Subcutaneous abdominal adipose tissue (tissue), 5 donors: ENCODE data around the gene MAPK8IP1.

Experiments
- H3K27ac ChIP-seq: one replicate; pipeline ENCODE4 v1.7.0; 2013; ENCODE audit warnings: low read depth, mild to moderate bottlenecking, inconsistent platforms, low read length, moderate library complexity
- H3K27me3 ChIP-seq, 5 donors: one replicate each; pipeline ENCODE4 v1.7.0; 2013; ENCODE audit warnings: low read length in 5 of 5, inconsistent platforms in 1 of 5; ENCODE audit not compliant: control insufficient read depth in 5 of 5, insufficient read depth in 4 of 5
- H3K36me3 ChIP-seq, 5 donors: one replicate each; pipeline ENCODE4 v1.7.0; 2013; ENCODE audit warnings: low read length in 5 of 5; ENCODE audit not compliant: control insufficient read depth in 5 of 5, insufficient read depth in 5 of 5
- H3K4me1 ChIP-seq, 5 donors: one replicate each; pipeline ENCODE4 v1.7.0; 2013; ENCODE audit warnings: low read length in 5 of 5, mild to moderate bottlenecking in 3 of 5, moderate library complexity in 1 of 5; ENCODE audit not compliant: control insufficient read depth in 5 of 5, insufficient read depth in 5 of 5
- H3K4me3 ChIP-seq, 5 donors: one replicate each; pipeline ENCODE4 v1.7.0; 2013; ENCODE audit warnings: low read length in 5 of 5, low read depth in 1 of 5
- H3K9ac ChIP-seq, 5 donors: one replicate each; pipeline ENCODE4 v1.7.0; 2013; ENCODE audit warnings: low read length in 5 of 5, mild to moderate bottlenecking in 4 of 5, moderate library complexity in 3 of 5
- H3K9me3 ChIP-seq, 5 donors: one replicate each; pipeline ENCODE4 v1.7.0; 2013; ENCODE audit warnings: low read length in 5 of 5; ENCODE audit not compliant: control insufficient read depth in 5 of 5
- donor health status: healthy.
- donor health status: healthy.
- donor health status: healthy.
- donor health status: healthy.
- donor health status: healthy.

MAPK8IP1 gene

DNA sequence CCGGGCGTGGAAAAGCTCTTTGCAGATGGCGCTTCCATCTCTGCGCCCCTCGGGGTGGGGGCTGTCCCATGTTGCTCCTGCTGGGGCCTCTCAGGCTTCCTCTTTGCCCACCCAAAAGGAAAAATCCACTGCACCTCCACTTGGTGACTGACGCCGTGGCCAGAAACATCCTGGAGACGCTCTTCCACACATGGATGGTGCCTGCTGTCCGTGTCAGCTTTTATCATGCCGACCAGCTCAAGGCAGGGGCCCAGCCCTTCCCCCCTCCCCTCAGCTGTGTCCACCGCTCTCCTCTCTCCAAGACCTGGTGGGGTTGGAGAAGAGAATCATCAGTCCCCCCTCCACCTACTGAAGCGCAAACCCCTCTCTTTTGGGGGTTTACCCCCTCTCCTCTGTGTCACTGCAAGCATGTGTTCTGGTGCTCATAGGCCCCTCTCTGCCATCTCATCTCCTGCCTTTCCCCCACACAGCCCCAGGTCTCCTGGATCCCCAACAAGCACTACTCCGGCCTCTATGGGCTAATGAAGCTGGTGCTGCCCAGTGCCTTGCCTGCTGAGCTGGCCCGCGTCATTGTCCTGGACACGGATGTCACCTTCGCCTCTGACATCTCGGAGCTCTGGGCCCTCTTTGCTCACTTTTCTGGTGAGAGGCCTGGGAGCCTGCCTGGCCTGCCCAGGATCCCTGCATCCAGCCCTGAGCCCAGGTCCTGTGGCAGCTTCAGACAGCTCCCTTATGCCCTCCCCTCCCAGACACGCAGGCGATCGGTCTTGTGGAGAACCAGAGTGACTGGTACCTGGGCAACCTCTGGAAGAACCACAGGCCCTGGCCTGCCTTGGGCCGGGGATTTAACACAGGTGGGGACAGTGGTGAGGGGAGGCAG, 38.8 kb downstream of the MAPK8IP1 start:
- Histone ChIP-seq H3K27me3 (peaks cover 18 to 29% (median 24%) of the 10 kb centered on the region in 5 donors), H3K27ac (no peak overlapping the region), H3K9ac (no peak overlapping the region), H3K4me1 (peaks cover 0 to 28% (median 14%) of the 10 kb centered on the region in 5 donors), H3K4me3 (no peak overlapping the region), H3K36me3 (no peaks in the 10 kb centered on the region), H3K9me3 (no peaks in the 10 kb centered on the region)

GRCh38 chr11:45924927-45925326, 39.5 kb downstream of the MAPK8IP1 start:
- no peak overlapping the region for H3K4me3 ChIP-seq
- no peak overlapping the region for H3K9ac ChIP-seq
- H3K4me1 ChIP-seq: peaks cover 0 to 22% (median 13%) of the 10 kb centered on the region in 5 donors
- H3K27me3 ChIP-seq: peaks cover 18 to 29% (median 24%) of the 10 kb centered on the region in 5 donors
- no peaks in the 10 kb centered on the region for H3K36me3 ChIP-seq
- H3K9me3 ChIP-seq: no peaks in the 10 kb centered on the region
- no peak overlapping the region for H3K27ac ChIP-seq

DNA sequence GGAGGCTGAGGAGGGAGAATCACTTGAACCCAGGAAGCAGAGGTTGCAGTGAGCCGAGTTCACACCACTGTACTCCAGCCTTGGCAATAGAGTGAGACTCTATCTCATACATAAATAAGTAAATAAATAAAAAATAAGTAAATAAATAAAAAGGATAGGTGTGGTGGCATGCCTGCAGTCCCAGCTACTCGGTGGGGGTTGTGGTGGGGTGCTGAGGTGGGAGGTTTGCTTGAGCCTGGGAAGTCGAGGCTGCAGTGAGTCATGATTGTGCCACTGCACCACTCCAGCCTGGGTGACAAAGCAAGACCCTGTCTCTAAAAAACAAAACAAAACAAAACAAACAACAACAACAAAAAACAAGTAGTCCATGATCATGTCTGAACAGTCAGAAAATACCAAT, 40.1 kb downstream of the MAPK8IP1 start:
- no peak overlapping the region for H3K27ac ChIP-seq
- no peaks in the 10 kb centered on the region for H3K9me3 ChIP-seq
- H3K4me3 ChIP-seq: no peak overlapping the region
- peaks cover 18 to 29% (median 24%) of the 10 kb centered on the region in 5 donors for H3K27me3 ChIP-seq
- H3K9ac ChIP-seq: no peak overlapping the region
- H3K36me3 ChIP-seq: peaks cover 0 to 4% (median 0%) of the 10 kb centered on the region in 5 donors
- peaks cover 0 to 16% (median 12%) of the 10 kb centered on the region in 5 donors for H3K4me1 ChIP-seq

- Histone ChIP-seq H3K4me1 (peaks cover 0 to 16% (median 12%) of the 10 kb centered on the region in 5 donors), H3K9me3 (no peaks in the 10 kb centered on the region), H3K4me3 (no peak overlapping the region), H3K9ac (no peak overlapping the region), H3K36me3 (peaks cover 0 to 4% (median 0%) of the 10 kb centered on the region in 5 donors), H3K27ac (no peak overlapping the region), H3K27me3 (peaks cover 18 to 29% (median 24%) of the 10 kb centered on the region in 5 donors)
Observed at GRCh38 chr11:45926001-45926401, 40.5 kb downstream of the MAPK8IP1 start.

DNA sequence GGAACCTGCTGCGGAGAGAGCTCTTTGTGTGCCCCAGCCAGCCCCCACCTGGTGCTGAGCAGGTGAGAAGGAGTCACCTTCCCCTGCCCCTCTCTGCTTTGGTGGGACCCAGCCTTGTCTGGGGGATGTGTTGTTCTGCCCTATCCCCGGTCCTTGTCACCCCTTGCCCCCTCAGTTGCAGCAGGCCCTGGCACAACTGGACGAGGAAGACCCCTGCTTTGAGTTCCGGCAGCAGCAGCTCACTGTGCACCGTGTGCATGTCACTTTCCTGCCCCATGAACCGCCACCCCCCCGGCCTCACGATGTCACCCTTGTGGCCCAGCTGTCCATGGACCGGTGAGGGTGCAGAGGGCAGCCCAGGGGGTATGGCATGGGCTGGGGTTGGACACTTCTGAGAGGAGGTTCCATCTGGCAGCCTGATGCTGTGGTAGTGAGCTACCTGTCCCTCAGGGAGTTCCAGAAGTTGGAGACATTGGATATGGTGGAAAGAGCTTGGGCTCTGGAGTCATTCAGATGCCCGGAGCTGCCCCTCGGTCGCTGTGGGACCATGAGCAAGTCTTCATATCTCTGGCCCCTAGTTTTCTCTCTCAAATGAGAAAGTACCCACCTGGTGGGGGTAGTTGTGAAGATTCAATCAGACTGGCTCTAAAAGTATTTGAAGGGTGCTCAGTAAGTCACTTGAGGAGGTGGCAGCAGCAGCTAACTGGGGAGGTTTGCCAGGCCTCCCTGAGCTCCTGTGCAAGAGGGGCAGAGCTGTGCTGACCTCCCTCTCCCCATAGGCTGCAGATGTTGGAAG, 41.3 kb downstream of the MAPK8IP1 start:
- Histone ChIP-seq H3K4me3 (no peak overlapping the region), H3K27ac (no peak overlapping the region), H3K36me3 (peaks cover 0 to 7% (median 4%) of the 10 kb centered on the region in 5 donors), H3K9me3 (no peaks in the 10 kb centered on the region), H3K27me3 (peaks cover 18 to 24% (median 23%) of the 10 kb centered on the region in 5 donors), H3K4me1 (peaks cover 0 to 18% (median 16%) of the 10 kb centered on the region in 5 donors), H3K9ac (no peak overlapping the region)

DNA sequence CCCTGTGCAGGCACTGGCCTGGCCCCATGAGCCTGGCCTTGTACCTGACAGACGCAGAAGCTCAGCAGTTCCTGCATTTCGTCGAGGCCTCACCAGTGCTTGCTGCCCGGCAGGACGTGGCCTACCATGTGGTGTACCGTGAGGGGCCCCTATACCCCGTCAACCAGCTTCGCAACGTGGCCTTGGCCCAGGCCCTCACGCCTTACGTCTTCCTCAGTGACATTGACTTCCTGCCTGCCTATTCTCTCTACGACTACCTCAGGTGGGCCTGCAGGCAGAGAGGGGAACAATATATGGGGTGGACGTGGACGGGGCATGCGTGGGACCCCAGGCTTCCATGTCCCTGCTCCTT, 41.9 kb downstream of the MAPK8IP1 start:
- no peak overlapping the region for H3K4me3 ChIP-seq
- peaks cover 0 to 16% (median 16%) of the 10 kb centered on the region in 5 donors for H3K4me1 ChIP-seq
- H3K9ac ChIP-seq: no peak overlapping the region
- H3K27ac ChIP-seq: no peak overlapping the region
- peaks cover 0 to 12% (median 10%) of the 10 kb centered on the region in 5 donors for H3K36me3 ChIP-seq
- H3K9me3 ChIP-seq: no peaks in the 10 kb centered on the region
- peaks cover 18 to 21% (median 19%) of the 10 kb centered on the region in 5 donors for H3K27me3 ChIP-seq

DNA sequence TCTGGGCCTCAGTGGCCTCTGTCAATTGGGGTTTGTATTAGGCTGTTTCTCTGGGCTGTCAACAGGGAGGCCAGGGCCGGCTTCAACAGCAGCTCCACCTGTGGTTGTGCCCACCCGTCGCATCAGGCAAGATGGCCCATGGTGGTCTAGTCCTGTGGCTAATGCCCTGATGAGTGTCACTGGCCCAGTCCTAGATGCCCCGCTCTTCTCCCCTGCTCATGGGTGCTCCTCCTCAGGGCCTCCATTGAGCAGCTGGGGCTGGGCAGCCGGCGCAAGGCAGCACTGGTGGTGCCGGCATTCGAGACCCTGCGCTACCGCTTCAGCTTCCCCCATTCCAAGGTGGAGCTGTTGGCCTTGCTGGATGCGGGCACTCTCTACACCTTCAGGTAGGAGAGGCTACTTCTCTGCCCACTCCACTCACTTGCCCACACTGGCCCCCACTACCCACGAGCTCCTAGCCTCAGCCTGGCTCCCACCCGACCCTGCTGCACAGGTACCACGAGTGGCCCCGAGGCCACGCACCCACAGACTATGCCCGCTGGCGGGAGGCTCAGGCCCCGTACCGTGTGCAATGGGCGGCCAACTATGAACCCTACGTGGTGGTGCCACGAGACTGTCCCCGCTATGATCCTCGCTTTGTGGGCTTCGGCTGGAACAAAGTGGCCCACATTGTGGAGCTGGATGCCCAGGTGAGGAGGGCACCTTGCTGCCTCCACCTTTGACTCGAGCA, 42.4 kb downstream of the MAPK8IP1 start:
- Histone ChIP-seq H3K27me3 (peaks cover 14 to 21% (median 17%) of the 10 kb centered on the region in 5 donors), H3K4me3 (no peak overlapping the region), H3K36me3 (peaks cover 0 to 13% (median 11%) of the 10 kb centered on the region in 5 donors), H3K9ac (no peak overlapping the region), H3K4me1 (peaks cover 0 to 14% (median 11%) of the 10 kb centered on the region in 5 donors), H3K27ac (no peak overlapping the region), H3K9me3 (no peaks in the 10 kb centered on the region)

DNA sequence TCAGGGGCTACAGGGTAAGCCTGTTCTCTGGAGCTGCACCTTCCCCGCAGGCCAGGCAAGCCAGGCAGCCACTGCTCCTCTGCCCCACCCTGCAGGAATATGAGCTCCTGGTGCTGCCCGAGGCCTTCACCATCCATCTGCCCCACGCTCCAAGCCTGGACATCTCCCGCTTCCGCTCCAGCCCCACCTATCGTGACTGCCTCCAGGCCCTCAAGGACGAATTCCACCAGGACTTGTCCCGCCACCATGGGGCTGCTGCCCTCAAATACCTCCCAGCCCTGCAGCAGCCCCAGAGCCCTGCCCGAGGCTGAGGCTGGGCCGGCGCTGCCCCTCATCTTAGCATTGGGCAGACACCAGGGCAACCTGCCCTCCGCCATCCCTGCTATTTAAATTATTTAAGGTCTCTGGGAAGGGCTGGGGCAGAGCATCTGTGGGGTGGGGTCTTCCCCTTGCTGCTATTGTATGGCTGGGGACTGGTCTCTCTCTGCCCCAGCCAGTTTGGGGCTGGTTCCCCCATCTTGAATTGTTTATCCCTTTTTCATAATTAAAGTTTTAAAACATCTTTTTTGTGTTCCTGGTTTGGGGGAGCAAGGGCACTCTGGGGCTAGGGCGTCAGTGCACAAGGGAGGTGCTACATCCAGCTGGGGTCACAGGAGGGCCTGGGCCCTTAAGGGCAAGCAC, 43.2 kb downstream of the MAPK8IP1 start:
- H3K27me3 ChIP-seq: peaks cover 8 to 16% (median 10%) of the 10 kb centered on the region in 5 donors
- peaks cover 0 to 21% (median 18%) of the 10 kb centered on the region in 5 donors for H3K36me3 ChIP-seq
- H3K4me1 ChIP-seq: peaks cover 0 to 9% (median 5%) of the 10 kb centered on the region in 5 donors
- no peak overlapping the region for H3K4me3 ChIP-seq
- no peak overlapping the region for H3K27ac ChIP-seq
- no peaks in the 10 kb centered on the region for H3K9me3 ChIP-seq
- no peak overlapping the region for H3K9ac ChIP-seq

- no peak overlapping the region for H3K9ac ChIP-seq
- no peaks in the 10 kb centered on the region for H3K9me3 ChIP-seq
- peaks cover 0 to 9% (median 5%) of the 10 kb centered on the region in 5 donors for H3K4me1 ChIP-seq
- no peak overlapping the region for H3K27ac ChIP-seq
- H3K36me3 ChIP-seq: peaks cover 0 to 30% (median 27%) of the 10 kb centered on the region in 5 donors
- H3K27me3 ChIP-seq: peaks cover 8 to 12% (median 9%) of the 10 kb centered on the region in 5 donors
- no peak overlapping the region for H3K4me3 ChIP-seq
Observed at GRCh38 chr11:45929486-45930030, 44.1 kb downstream of the MAPK8IP1 start.
